ENCODE data around the gene ZCCHC17. TPM values are rescaled to one million over a fixed set of nuclear protein-coding genes. Genes with fewer than 3 reads are reported as not detected.

ZCCHC17 gene
- total and polyA plus RNA-seq, 2 donors (not counting 1 experiment from before 2014, with no cell fraction given): 14.1 to 20.3 TPM

DNA sequence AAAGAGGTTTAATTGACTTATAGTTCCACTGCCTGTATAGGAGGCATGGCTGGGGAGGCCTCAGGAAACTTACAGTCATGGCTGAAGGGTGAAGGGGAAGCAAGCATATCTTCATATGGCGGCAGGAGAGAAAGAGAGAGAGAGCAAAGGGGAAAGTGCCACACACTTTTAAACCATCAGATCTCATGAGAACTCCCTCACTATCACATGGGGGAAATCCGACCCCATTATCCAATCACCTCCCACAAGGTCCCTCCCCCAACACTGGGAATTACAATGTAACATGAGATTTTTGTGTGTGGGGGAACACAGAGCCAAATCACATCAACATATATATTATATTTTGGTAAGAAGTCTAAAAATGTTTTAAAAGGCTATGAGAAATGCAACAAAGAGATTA is 48.8 kb downstream of the ZCCHC17 start:
- ATAC-seq (ENCODE audit: low read depth): no peak
- Histone ChIP-seq H3K4me1 (ENCODE audit: control insufficient read depth in 2 of 2, insufficient read depth in 2 of 2, low read length in 2 of 2) (peaks cover 9 to 12% of the 10 kb centered on the region in 2 donors), H3K9me3 (ENCODE audit: control extremely low read depth in 1 of 3, control insufficient read depth in 2 of 3, insufficient read depth in 1 of 3, low read length in 2 of 3) (no peaks in the 10 kb centered on the region), H3K4me2 (replicated peaks; ENCODE audit: low read depth, low read length, poor library complexity, severe bottlenecking) (no peak overlapping the region), H3K79me2 (ENCODE audit: control insufficient read depth, insufficient read depth, low read length) (no peaks in the 10 kb centered on the region), H3K36me3 (replicated peaks in 1 of 2; ENCODE audit: control extremely low read depth in 1 of 2, control insufficient read depth in 1 of 2, extremely low read depth in 1 of 2, insufficient read depth in 2 of 2, low read length in 1 of 2) (peaks cover 0 to 23% of the 10 kb centered on the region in 2 experiments), H3K27ac (ENCODE audit: low read length in 2 of 2) (no peak overlapping the region), H3K27me3 (replicated peaks in 1 of 4; ENCODE audit: control extremely low read depth in 1 of 4, control insufficient read depth in 3 of 4, insufficient read depth in 4 of 4, low read length in 3 of 4) (no peaks in the 10 kb centered on the region), H2AFZ (ENCODE audit: insufficient read depth, low read depth, low read length, poor library complexity, severe bottlenecking) (no peak overlapping the region), H4K20me1 (ENCODE audit: control insufficient read depth, insufficient read depth, low read length, poor library complexity, severe bottlenecking) (no peaks in the 10 kb centered on the region), H3K9ac (ENCODE audit: low read length) (no peak overlapping the region), H3K4me3 (ENCODE audit: control extremely low read depth in 1 of 5, extremely low read depth in 1 of 5, insufficient read depth in 1 of 5, low read depth in 2 of 5, low read length in 4 of 5) (no peak overlapping the region)
- Mint-ChIP-seq H3K4me1 (peaks cover 11% of the 10 kb centered on the region), H3K4me3 (no peak overlapping the region), H3K27ac (no peak overlapping the region), H3K9me3 (ENCODE audit: insufficient read depth) (no peaks in the 10 kb centered on the region), H3K27me3 (no peaks in the 10 kb centered on the region)
- ChIA-PET CTCF (no interaction called here), POLR2A (no interaction called here)
- TF ChIP-seq EZH2 (IDR thresholded peaks at IDR 0.05; ENCODE audit: borderline replicate concordance, insufficient read depth, low read depth, low read length, poor library complexity, severe bottlenecking): no peak
- TF ChIP-seq, protein P1, sequence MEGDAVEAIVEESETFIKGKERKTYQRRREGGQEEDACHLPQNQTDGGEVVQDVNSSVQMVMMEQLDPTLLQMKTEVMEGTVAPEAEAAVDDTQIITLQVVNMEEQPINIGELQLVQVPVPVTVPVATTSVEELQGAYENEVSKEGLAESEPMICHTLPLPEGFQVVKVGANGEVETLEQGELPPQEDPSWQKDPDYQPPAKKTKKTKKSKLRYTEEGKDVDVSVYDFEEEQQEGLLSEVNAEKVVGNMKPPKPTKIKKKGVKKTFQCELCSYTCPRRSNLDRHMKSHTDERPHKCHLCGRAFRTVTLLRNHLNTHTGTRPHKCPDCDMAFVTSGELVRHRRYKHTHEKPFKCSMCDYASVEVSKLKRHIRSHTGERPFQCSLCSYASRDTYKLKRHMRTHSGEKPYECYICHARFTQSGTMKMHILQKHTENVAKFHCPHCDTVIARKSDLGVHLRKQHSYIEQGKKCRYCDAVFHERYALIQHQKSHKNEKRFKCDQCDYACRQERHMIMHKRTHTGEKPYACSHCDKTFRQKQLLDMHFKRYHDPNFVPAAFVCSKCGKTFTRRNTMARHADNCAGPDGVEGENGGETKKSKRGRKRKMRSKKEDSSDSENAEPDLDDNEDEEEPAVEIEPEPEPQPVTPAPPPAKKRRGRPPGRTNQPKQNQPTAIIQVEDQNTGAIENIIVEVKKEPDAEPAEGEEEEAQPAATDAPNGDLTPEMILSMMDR (IDR thresholded peaks at IDR 0.05): no peak
- intact Hi-C loops (cut with micrococcal nuclease): no loop called here
- no peak for DNase-seq
- WGBS (ENCODE audit: insufficient coverage): no CpG with 5 or more reads among the region's 2 CpGs

GRCh38 chr1:31346785-31347184 is 50.0 kb downstream of the ZCCHC17 start:
- Histone ChIP-seq H3K27me3 (replicated peaks in 1 of 4; ENCODE audit: control extremely low read depth in 1 of 4, control insufficient read depth in 3 of 4, insufficient read depth in 4 of 4, low read length in 3 of 4) (no peaks in the 10 kb centered on the region), H3K36me3 (replicated peaks in 1 of 2; ENCODE audit: control extremely low read depth in 1 of 2, control insufficient read depth in 1 of 2, extremely low read depth in 1 of 2, insufficient read depth in 2 of 2, low read length in 1 of 2) (peaks cover 0 to 30% of the 10 kb centered on the region in 2 experiments), H3K9ac (ENCODE audit: low read length) (no peak overlapping the region), H3K9me3 (ENCODE audit: control extremely low read depth in 1 of 3, control insufficient read depth in 2 of 3, insufficient read depth in 1 of 3, low read length in 2 of 3) (no peaks in the 10 kb centered on the region), H3K4me1 (ENCODE audit: control insufficient read depth in 2 of 2, insufficient read depth in 2 of 2, low read length in 2 of 2) (peaks cover 9 to 12% of the 10 kb centered on the region in 2 donors), H4K20me1 (ENCODE audit: control insufficient read depth, insufficient read depth, low read length, poor library complexity, severe bottlenecking) (no peaks in the 10 kb centered on the region), H3K79me2 (ENCODE audit: control insufficient read depth, insufficient read depth, low read length) (no peaks in the 10 kb centered on the region), H3K4me2 (replicated peaks; ENCODE audit: low read depth, low read length, poor library complexity, severe bottlenecking) (no peak overlapping the region), H2AFZ (ENCODE audit: insufficient read depth, low read depth, low read length, poor library complexity, severe bottlenecking) (no peak overlapping the region), H3K4me3 (ENCODE audit: control extremely low read depth in 1 of 5, extremely low read depth in 1 of 5, insufficient read depth in 1 of 5, low read depth in 2 of 5, low read length in 4 of 5) (no peak overlapping the region), H3K27ac (ENCODE audit: low read length in 2 of 2) (no peak overlapping the region)
- CTCF ChIA-PET: no interaction called here
- no peak for ATAC-seq (ENCODE audit: low read depth)
- DNase-seq: no peak
- H3K4me1 Mint-ChIP-seq: peaks cover 11% of the 10 kb centered on the region
- no peak overlapping the region for H3K27ac Mint-ChIP-seq
- no peaks in the 10 kb centered on the region for H3K9me3 Mint-ChIP-seq (ENCODE audit: insufficient read depth)
- intact Hi-C loops (cut with micrococcal nuclease): no loop called here
- no peaks in the 10 kb centered on the region for H3K27me3 Mint-ChIP-seq
- H3K4me3 Mint-ChIP-seq: no peak overlapping the region
- POLR2A ChIA-PET: no interaction called here
- TF ChIP-seq EZH2 (IDR thresholded peaks at IDR 0.05; ENCODE audit: borderline replicate concordance, insufficient read depth, low read depth, low read length, poor library complexity, severe bottlenecking): no peak
- TF ChIP-seq, protein P1 (IDR thresholded peaks at IDR 0.05): no peak

Measured in B cell (primary cell).